HepG2 (cell line): Measurements from ENCODE around the gene REELD1. TPM values are rescaled to one million over a fixed set of nuclear protein-coding genes. Genes with fewer than 3 reads are reported as not detected.

ENCODE experiments used
- ATF4 ChIP-seq, 2 experiments: fragments of 450-650 bp in 1 of 2; sonication (generic) in 1 of 2; formaldehyde crosslinking; IDR thresholded peaks; 2 replicates each; pipeline versions ENCODE4 v1.5.0 to v1.8.0; 2020 to 2022; ENCODE audit warnings: mild to moderate bottlenecking in 1 of 2, missing genetic modification reagents in 1 of 2
- ELF4 ChIP-seq: sonication (generic); formaldehyde crosslinking; IDR thresholded peaks from 2 replicates; pipeline ENCODE4 v1.5.0; 2020; ENCODE audit warnings: missing genetic modification reagents, mild to moderate bottlenecking, moderate library complexity, borderline replicate concordance
- HCFC1 ChIP-seq: fragments of 150-350 bp; IDR thresholded peaks from 2 replicates; pipeline ENCODE4 v1.6.1; 2014; ENCODE audit warnings: low read depth, low read length
- HMG20B ChIP-seq: conservative IDR thresholded peaks from 2 replicates; pipeline ENCODE4 v1.6.1; 2016; ENCODE audit warnings: missing genetic modification reagents, missing compliant biosample characterization
- KDM1A ChIP-seq: IDR thresholded peaks from 2 replicates; pipeline ENCODE4 v1.6.1; 2016; ENCODE audit warnings: missing compliant biosample characterization
- KDM2A ChIP-seq: sonication (generic); formaldehyde crosslinking; IDR thresholded peaks from 2 replicates; pipeline ENCODE4 v1.4.0; 2020; ENCODE audit warnings: low read depth, missing genetic modification reagents, borderline replicate concordance
- MTERF4 ChIP-seq: sonication (generic); formaldehyde crosslinking; IDR thresholded peaks from 2 replicates; pipeline ENCODE4 v1.8.0; 2023; ENCODE audit warnings: mild to moderate bottlenecking, missing genetic modification reagents
- NKX3-1 ChIP-seq: sonication (generic); formaldehyde crosslinking; IDR thresholded peaks from 2 replicates; pipeline ENCODE4 v1.5.0; 2020; ENCODE audit warnings: missing genetic modification reagents
- RNF2 ChIP-seq: fragments of 450-650 bp; conservative IDR thresholded peaks from 2 replicates; pipeline ENCODE4 v1.6.1; 2016; ENCODE audit warnings: low read depth
- SAP130 ChIP-seq: IDR thresholded peaks from 2 replicates; pipeline ENCODE4 v1.6.1; 2016; ENCODE audit warnings: low read depth
- YEATS4 ChIP-seq: sonication (generic); formaldehyde crosslinking; IDR thresholded peaks from 2 replicates; pipeline ENCODE4 v1.4.0; 2020; ENCODE audit warnings: missing genetic modification reagents, borderline replicate concordance
- ZNF17 ChIP-seq: sonication (generic); formaldehyde crosslinking; IDR thresholded peaks from 2 replicates; pipeline ENCODE4 v1.5.0; 2020; ENCODE audit warnings: mild to moderate bottlenecking, missing genetic modification reagents
- ZNF24 ChIP-seq: fragments of 450-650 bp; IDR thresholded peaks from 2 replicates; pipeline ENCODE4 v1.6.1; 2017; ENCODE audit warnings: antibody characterized with exemption, mild to moderate bottlenecking
- ZNF33B ChIP-seq: sonication (generic); formaldehyde crosslinking; IDR thresholded peaks from 2 replicates; pipeline ENCODE4 v1.5.1; 2020; ENCODE audit warnings: mild to moderate bottlenecking, missing genetic modification reagents
- ZNF367 ChIP-seq: sonication (generic); formaldehyde crosslinking; IDR thresholded peaks from 2 replicates; pipeline ENCODE4 v1.4.0; 2020; ENCODE audit warnings: missing genetic modification reagents, borderline replicate concordance
- ZNF644 ChIP-seq: IDR thresholded peaks from 2 replicates; pipeline ENCODE4 v1.6.1; 2016; ENCODE audit warnings: low read depth
- ZNF790 ChIP-seq: sonication (generic); formaldehyde crosslinking; IDR thresholded peaks from 2 replicates; pipeline ENCODE4 v1.8.0; 2022; ENCODE audit warnings: missing genetic modification reagents, mild to moderate bottlenecking, borderline replicate concordance
- ZNF83 ChIP-seq: sonication (generic); formaldehyde crosslinking; IDR thresholded peaks from 2 replicates; pipeline ENCODE4 v1.4.0; 2020; ENCODE audit warnings: missing genetic modification reagents, mild to moderate bottlenecking, borderline replicate concordance
- polyA plus RNA-seq, 8 experiments: library from polyadenylated mRNA; depleted of rRNA in 3 of 8; stranded (reverse) in 7 of 8; unstranded in 1 of 8; fragments of >200 nt; fragmentation: Illumina TruSeq in 4 of 8; extraction: Trizol in 4 of 8; gene quantifications; 2 replicates each; pipeline versions ENCODE4 v1.2.1 to v1.2.3, GENCODE V29; 2011 to 2016; ENCODE audit warnings: low read depth in 4 of 8, missing spikeins in 1 of 8, mixed read lengths in 1 of 8; ENCODE audit not compliant: insufficient read depth in 1 of 8
- total RNA-seq, 5 experiments: library from RNA; depleted of rRNA; stranded (reverse); fragments of >200 nt; fragmentation: Illumina TruSeq; extraction: Trizol; gene quantifications; 2 replicates each; pipeline ENCODE4 v1.2.3, GENCODE V29; 2016; ENCODE audit warnings: low read depth in 1 of 5
- TF ChIP-seq, protein P1 (sequence below): sonication (generic); formaldehyde crosslinking; IDR thresholded peaks from 2 replicates; pipeline ENCODE4 v1.5.1; 2020; ENCODE audit warnings: missing genetic modification reagents, mild to moderate bottlenecking, borderline replicate concordance
- TF ChIP-seq, protein P2 (sequence below): sonication (generic); formaldehyde crosslinking; IDR thresholded peaks from 2 replicates; pipeline ENCODE4 v1.4.0; 2020; ENCODE audit warnings: missing genetic modification reagents, borderline replicate concordance
- TF ChIP-seq, protein P3 (sequence below): sonication (generic); formaldehyde crosslinking; IDR thresholded peaks from 2 replicates; pipeline ENCODE4 v1.4.0; 2020; ENCODE audit warnings: missing genetic modification reagents
- TF ChIP-seq, protein P4 (sequence below): sonication (generic); formaldehyde crosslinking; IDR thresholded peaks from 2 replicates; pipeline ENCODE4 v1.4.0; 2020; ENCODE audit warnings: missing genetic modification reagents; ENCODE audit errors: not compliant biosample characterization
- TF ChIP-seq, protein P5 (sequence below): sonication (generic); formaldehyde crosslinking; conservative IDR thresholded peaks from 2 replicates; pipeline ENCODE4 v1.4.0; 2020; ENCODE audit warnings: missing genetic modification reagents

REELD1 gene
- total and polyA plus RNA-seq, 2 of the 13 experiments (the other 11 are each of a cell fraction or from before 2014, with no cell fraction given), result 0.04 to 0.26 TPM

DNA sequence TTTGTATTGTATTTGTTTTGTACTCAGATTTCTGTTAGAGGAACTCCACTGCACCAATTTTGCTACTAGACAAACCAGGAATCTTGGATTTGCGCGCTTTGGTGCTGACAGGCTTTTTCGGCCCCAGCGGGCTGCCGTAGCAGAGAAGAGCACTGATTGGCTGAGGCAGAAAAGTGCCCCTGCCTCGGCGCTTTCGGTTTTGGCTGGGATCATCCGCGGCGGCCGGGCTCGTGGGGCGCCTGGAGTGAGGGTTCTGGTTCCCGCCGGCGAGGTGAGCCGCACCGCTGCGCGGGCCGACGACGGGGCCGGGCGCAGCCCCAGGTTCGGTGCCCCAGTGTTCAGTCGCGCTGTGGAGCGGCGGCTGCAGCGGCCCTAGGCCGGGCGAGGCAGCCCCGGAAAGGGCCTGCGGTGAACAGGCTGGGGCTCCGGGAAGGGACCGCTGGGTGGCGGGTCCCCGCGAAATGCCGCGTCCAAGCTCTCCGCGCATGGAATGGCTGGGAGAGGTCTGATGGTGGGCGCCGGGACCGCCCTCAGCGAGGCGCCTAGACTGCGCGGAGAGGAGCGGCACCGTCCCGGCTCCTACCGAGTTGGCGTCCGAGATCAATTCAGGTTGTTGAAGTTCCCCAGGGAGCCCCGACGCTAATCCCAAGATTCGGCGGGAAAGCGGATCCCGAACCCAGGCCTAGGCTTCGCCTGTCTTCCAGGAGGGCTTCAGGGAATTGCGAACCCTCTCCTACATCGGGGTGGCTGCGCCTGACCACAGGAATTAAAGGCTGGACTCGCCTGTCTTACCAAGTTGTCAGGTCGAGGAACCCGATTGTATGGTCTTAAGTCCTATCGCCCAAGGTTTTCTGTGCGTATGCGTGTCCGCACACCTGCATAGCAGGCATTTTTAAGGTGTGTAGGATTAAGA, 38.5 kb upstream of the REELD1 start, which contains the start of gene LSM6 (continued):
- TF ChIP-seq ELF4 (no peak), NKX3-1 (CRISPR knock-in tag) (no peak), RNF2 (peak; percentile 76), KDM2A (CRISPR knock-in tag) (peak; percentile 47; the same call in 1 of the 2 replicates), YEATS4 (CRISPR knock-in tag) (peak; percentile 83; the same call in 1 of the 2 replicates), HCFC1 (peak; percentile 34; the same call in 1 of the 2 replicates), SAP130 (CRISPR knock-in tag) (peak; percentile 81), HMG20B (CRISPR knock-in tag) (no peak), ZNF367 (CRISPR knock-in tag) (no peak), ZNF83 (no peak), ZNF17 (CRISPR knock-in tag) (no peak), KDM1A (CRISPR knock-in tag) (no peak), ZNF790 (CRISPR knock-in tag) (no peak), ATF4 (CRISPR knock-in tag; IDR thresholded peaks at IDR 0.05) (no peak), ZNF24 (no peak), ZNF644 (no peak), MTERF4 (CRISPR knock-in tag) (no peak; the same call in 1 of the 2 replicates), ZNF33B (no peak)
- TF ChIP-seq, protein P1, sequence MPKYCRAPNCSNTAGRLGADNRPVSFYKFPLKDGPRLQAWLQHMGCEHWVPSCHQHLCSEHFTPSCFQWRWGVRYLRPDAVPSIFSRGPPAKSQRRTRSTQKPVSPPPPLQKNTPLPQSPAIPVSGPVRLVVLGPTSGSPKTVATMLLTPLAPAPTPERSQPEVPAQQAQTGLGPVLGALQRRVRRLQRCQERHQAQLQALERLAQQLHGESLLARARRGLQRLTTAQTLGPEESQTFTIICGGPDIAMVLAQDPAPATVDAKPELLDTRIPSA, result no peak
- TF ChIP-seq, protein P2, sequence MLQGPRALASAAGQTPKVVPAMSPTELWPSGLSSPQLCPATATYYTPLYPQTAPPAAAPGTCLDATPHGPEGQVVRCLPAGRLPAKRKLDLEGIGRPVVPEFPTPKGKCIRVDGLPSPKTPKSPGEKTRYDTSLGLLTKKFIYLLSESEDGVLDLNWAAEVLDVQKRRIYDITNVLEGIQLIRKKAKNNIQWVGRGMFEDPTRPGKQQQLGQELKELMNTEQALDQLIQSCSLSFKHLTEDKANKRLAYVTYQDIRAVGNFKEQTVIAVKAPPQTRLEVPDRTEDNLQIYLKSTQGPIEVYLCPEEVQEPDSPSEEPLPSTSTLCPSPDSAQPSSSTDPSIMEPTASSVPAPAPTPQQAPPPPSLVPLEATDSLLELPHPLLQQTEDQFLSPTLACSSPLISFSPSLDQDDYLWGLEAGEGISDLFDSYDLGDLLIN (CRISPR knock-in tag), result no peak
- TF ChIP-seq, protein P3, sequence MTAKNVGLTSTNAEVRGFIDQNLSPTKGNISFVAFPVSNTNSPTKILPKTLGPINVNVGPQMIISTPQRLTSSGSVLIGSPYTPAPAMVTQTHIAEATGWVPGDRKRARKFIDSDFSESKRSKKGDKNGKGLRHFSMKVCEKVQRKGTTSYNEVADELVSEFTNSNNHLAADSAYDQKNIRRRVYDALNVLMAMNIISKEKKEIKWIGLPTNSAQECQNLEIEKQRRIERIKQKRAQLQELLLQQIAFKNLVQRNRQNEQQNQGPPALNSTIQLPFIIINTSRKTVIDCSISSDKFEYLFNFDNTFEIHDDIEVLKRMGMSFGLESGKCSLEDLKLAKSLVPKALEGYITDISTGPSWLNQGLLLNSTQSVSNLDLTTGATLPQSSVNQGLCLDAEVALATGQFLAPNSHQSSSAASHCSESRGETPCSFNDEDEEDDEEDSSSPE (CRISPR knock-in tag), result peak; percentile 41
- TF ChIP-seq, protein P4, sequence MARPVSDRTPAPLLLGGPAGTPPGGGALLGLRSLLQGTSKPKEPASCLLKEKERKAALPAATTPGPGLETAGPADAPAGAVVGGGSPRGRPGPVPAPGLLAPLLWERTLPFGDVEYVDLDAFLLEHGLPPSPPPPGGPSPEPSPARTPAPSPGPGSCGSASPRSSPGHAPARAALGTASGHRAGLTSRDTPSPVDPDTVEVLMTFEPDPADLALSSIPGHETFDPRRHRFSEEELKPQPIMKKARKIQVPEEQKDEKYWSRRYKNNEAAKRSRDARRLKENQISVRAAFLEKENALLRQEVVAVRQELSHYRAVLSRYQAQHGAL (CRISPR knock-in tag), result no peak
- TF ChIP-seq, protein P5, sequence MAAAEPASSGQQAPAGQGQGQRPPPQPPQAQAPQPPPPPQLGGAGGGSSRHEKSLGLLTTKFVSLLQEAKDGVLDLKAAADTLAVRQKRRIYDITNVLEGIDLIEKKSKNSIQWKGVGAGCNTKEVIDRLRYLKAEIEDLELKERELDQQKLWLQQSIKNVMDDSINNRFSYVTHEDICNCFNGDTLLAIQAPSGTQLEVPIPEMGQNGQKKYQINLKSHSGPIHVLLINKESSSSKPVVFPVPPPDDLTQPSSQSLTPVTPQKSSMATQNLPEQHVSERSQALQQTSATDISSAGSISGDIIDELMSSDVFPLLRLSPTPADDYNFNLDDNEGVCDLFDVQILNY (CRISPR knock-in tag), result 0 out of 2 replicates have a peak, but pooled peaks have one; percentile 45
